H1 (cell line): Measurements from ENCODE around the gene LRRK1.

Experiments
- EP300 ChIP-seq, 2 experiments: IDR thresholded peaks; 1 replicate in 1 of 2; 2 replicates in 1 of 2; pipeline ENCODE4 v1.6.1; 2011 to 2012; ENCODE audit warnings: low read depth in 2 of 2, low read length in 2 of 2, mild to moderate bottlenecking in 2 of 2, borderline replicate concordance in 1 of 2, inconsistent platforms in 1 of 2, moderate library complexity in 1 of 2
- KDM1A ChIP-seq: fragments of 200-600, 300-600 bp; sonication (generic); IDR thresholded peaks from 2 replicates; pipeline ENCODE4 v1.7.1; 2016; ENCODE audit warnings: mild to moderate bottlenecking, low read length, borderline replicate concordance
- TAF1 ChIP-seq: IDR thresholded peaks from 2 replicates; pipeline ENCODE4 v1.6.1; 2011; ENCODE audit warnings: mild to moderate bottlenecking, low read depth, low read length
- TF ChIP-seq, protein P1 (sequence below): IDR thresholded peaks from 2 replicates; pipeline ENCODE4 v1.6.1; 2011; ENCODE audit warnings: low read depth, mild to moderate bottlenecking, low read length; ENCODE audit not compliant: insufficient read depth
- TF ChIP-seq, protein P2 (sequence below), 3 experiments: IDR thresholded peaks; 1 replicate in 2 of 3; 2 replicates in 1 of 3; pipeline versions ENCODE4 v1.5.1 to v1.6.1; 2011; ENCODE audit warnings: low read length in 3 of 3, mild to moderate bottlenecking in 3 of 3, inconsistent platforms in 2 of 3, low read depth in 1 of 3, moderate library complexity in 1 of 3; ENCODE audit not compliant: insufficient read depth in 1 of 3; ENCODE audit errors: control extremely low read depth in 1 of 3

DNA sequence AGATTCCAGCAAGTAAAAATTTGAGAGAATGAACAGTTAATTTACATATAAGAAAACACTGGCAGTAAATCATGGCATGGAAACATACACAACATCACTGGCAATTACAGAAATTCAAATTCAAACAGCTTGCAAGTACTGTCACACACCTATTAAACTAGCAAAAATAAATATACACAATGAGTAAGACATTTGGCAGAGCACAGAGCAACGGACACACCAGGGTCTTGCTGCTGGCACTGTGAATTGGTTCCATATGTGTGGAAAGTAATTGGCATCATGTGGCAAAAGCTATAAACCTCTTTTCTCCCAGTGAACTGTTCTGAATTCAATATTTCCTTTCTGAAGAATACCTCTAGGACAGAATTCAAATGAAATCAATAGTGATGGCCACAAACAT lies 78.3 kb downstream of the LRRK1 start:
- no peak for TF ChIP-seq EP300 (IDR thresholded peaks at IDR 0.05; ENCODE audit: borderline replicate concordance in 1 of 2, low read depth in 2 of 2, low read length in 2 of 2)
- no peak for TF ChIP-seq TAF1
- TF ChIP-seq, protein P1, sequence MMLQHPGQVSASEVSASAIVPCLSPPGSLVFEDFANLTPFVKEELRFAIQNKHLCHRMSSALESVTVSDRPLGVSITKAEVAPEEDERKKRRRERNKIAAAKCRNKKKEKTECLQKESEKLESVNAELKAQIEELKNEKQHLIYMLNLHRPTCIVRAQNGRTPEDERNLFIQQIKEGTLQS = no peak
- TF ChIP-seq, protein P2, sequence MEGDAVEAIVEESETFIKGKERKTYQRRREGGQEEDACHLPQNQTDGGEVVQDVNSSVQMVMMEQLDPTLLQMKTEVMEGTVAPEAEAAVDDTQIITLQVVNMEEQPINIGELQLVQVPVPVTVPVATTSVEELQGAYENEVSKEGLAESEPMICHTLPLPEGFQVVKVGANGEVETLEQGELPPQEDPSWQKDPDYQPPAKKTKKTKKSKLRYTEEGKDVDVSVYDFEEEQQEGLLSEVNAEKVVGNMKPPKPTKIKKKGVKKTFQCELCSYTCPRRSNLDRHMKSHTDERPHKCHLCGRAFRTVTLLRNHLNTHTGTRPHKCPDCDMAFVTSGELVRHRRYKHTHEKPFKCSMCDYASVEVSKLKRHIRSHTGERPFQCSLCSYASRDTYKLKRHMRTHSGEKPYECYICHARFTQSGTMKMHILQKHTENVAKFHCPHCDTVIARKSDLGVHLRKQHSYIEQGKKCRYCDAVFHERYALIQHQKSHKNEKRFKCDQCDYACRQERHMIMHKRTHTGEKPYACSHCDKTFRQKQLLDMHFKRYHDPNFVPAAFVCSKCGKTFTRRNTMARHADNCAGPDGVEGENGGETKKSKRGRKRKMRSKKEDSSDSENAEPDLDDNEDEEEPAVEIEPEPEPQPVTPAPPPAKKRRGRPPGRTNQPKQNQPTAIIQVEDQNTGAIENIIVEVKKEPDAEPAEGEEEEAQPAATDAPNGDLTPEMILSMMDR (IDR thresholded peaks at IDR 0.05; ENCODE audit: control extremely low read depth in 1 of 3, insufficient read depth in 1 of 3, low read depth in 1 of 3, low read length in 3 of 3) = no peak
- no peak for TF ChIP-seq KDM1A
